ENCODE data around the gene TK2. TPM values are rescaled to one million over a fixed set of nuclear protein-coding genes. Genes with fewer than 3 reads are reported as not detected.

The TK2 gene
- total and polyA plus RNA-seq, 9 of the 15 experiments (the other 6 are each of a cell fraction or from before 2014, with no cell fraction given) = 1.1 to 10.2 (median 5.3) TPM

DNA sequence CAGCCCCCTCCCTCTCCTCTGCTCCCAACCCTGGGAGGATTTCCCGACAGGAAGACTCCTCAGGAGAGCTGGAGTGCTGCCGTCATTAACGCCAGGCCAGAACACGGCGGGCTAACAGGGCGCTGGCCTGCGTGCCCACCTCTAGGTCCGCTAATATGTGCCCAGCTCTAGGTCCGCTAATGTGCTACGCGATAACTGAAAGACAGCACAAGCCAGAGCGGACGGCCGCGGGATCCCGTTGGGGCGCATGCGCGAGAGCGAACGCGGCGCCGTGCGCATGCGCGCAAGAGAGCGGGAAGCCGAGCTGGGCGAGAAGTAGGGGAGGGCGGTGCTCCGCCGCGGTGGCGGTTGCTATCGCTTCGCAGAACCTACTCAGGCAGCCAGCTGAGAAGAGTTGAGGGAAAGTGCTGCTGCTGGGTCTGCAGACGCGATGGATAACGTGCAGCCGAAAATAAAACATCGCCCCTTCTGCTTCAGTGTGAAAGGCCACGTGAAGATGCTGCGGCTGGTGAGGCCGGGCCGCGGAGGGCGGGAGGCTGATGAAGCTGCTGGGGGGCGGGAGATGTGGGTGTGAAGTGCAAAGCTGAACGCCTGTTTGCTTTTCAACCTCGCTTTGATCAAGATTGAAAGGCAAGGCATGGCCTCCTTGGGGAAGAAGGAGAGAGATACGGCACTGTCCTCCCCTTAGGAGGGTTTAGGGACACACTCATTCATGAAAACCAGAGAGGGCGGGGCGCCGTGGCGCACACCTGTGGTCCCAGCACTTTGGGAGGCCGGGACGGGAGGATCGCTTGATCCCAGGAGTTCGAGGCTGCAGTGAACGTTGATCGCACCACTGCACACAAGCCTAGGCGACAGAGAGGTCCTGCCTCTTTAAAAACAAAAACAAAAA, 2.6 kb upstream of the TK2 start, which contains the start of gene CKLF (continued):
- TF ChIP-seq, protein P1, sequence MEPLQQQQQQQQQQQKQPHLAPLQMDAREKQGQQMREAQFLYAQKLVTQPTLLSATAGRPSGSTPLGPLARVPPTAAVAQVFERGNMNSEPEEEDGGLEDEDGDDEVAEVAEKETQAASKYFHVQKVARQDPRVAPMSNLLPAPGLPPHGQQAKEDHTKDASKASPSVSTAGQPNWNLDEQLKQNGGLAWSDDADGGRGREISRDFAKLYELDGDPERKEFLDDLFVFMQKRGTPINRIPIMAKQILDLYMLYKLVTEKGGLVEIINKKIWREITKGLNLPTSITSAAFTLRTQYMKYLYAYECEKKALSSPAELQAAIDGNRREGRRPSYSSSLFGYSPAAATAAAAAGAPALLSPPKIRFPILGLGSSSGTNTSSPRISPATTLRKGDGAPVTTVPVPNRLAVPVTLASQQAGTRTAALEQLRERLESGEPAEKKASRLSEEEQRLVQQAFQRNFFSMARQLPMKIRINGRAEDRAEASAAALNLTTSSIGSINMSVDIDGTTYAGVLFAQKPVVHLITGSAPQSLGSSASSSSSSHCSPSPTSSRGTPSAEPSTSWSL (CRISPR knock-in tag; IDR thresholded peaks at IDR 0.05; ENCODE audit: borderline replicate concordance) = no peak
- TF ChIP-seq, protein P2, sequence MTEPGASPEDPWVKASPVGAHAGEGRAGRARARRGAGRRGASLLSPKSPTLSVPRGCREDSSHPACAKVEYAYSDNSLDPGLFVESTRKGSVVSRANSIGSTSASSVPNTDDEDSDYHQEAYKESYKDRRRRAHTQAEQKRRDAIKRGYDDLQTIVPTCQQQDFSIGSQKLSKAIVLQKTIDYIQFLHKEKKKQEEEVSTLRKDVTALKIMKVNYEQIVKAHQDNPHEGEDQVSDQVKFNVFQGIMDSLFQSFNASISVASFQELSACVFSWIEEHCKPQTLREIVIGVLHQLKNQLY (CRISPR knock-in tag; conservative IDR thresholded peaks at IDR 0.05) = no peak; a peak in 1 of 4 replicates
- no peak for TF ChIP-seq MCM7 (IDR thresholded peaks at IDR 0.05)
- TF ChIP-seq ZFX (CRISPR knock-in tag; IDR thresholded peaks at IDR 0.05) = peak; percentile 90
- TF ChIP-seq ZNF583 (CRISPR knock-in tag; IDR thresholded peaks at IDR 0.05) = 0 out of 2 replicates have a peak, but pooled peaks have one; percentile 56
- TF ChIP-seq ASH1L (IDR thresholded peaks at IDR 0.05; ENCODE audit: borderline replicate concordance, low read depth, partially characterized antibody) = peak; percentile 77
- no peak for TF ChIP-seq ZNF23 (CRISPR knock-in tag; IDR thresholded peaks at IDR 0.05)
- TF ChIP-seq, protein P3, sequence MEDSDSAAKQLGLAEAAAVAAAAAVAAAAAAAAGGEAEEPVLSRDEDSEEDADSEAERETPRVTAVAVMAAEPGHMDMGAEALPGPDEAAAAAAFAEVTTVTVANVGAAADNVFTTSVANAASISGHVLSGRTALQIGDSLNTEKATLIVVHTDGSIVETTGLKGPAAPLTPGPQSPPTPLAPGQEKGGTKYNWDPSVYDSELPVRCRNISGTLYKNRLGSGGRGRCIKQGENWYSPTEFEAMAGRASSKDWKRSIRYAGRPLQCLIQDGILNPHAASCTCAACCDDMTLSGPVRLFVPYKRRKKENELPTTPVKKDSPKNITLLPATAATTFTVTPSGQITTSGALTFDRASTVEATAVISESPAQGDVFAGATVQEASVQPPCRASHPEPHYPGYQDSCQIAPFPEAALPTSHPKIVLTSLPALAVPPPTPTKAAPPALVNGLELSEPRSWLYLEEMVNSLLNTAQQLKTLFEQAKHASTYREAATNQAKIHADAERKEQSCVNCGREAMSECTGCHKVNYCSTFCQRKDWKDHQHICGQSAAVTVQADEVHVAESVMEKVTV (CRISPR knock-in tag; IDR thresholded peaks at IDR 0.05) = no peak
- TF ChIP-seq HEY1 (CRISPR knock-in tag; IDR thresholded peaks at IDR 0.05; ENCODE audit: borderline replicate concordance) = no peak
- TF ChIP-seq, protein P4, sequence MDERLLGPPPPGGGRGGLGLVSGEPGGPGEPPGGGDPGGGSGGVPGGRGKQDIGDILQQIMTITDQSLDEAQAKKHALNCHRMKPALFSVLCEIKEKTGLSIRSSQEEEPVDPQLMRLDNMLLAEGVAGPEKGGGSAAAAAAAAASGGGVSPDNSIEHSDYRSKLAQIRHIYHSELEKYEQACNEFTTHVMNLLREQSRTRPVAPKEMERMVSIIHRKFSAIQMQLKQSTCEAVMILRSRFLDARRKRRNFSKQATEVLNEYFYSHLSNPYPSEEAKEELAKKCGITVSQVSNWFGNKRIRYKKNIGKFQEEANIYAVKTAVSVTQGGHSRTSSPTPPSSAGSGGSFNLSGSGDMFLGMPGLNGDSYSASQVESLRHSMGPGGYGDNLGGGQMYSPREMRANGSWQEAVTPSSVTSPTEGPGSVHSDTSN (CRISPR knock-in tag; IDR thresholded peaks at IDR 0.05; ENCODE audit: low read depth) = no peak
- TF ChIP-seq, protein P4 (tag; conservative IDR thresholded peaks at IDR 0.05; ENCODE audit: low read depth) = no peak
- peak; percentile 42; the same call in 1 of the 2 replicates for TF ChIP-seq CBFA2T3 (IDR thresholded peaks at IDR 0.05)
- TF ChIP-seq MTA2 (IDR thresholded peaks at IDR 0.05; ENCODE audit: low read depth) = no peak
- peak; percentile 97 for TF ChIP-seq RBFOX2 (IDR thresholded peaks at IDR 0.05; ENCODE audit: low read depth, low read length)
- no peak for TF ChIP-seq RBM17 (IDR thresholded peaks at IDR 0.05; ENCODE audit: borderline replicate concordance, low read depth, low read length)
- TF ChIP-seq ZSCAN29 (IDR thresholded peaks at IDR 0.05) = no peak
- TF ChIP-seq BHLHE40 (IDR thresholded peaks at IDR 0.05; ENCODE audit: low read length) = no peak; the same call in 1 of the 2 replicates
- TF ChIP-seq, protein P5, sequence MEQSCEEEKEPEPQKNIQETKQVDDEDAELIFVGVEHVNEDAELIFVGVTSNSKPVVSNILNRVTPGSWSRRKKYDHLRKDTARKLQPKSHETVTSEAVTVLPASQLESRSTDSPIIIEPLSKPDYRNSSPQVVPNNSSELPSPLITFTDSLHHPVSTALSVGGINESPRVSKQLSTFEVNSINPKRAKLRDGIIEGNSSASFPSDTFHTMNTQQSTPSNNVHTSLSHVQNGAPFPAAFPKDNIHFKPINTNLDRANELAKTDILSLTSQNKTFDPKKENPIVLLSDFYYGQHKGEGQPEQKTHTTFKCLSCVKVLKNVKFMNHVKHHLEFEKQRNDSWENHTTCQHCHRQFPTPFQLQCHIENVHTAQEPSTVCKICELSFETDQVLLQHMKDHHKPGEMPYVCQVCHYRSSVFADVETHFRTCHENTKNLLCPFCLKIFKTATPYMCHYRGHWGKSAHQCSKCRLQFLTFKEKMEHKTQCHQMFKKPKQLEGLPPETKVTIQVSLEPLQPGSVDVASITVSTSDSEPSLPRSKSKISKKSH (CRISPR knock-in tag; IDR thresholded peaks at IDR 0.05) = no peak
- TF ChIP-seq TBL1XR1 (IDR thresholded peaks at IDR 0.05; ENCODE audit: low read length in 2 of 2) = peak in 1 of 2 experiments; percentile 8; a peak in 1 of 4 replicates
